Right lobe of liver (tissue), 6 donors: ENCODE results near the gene AMPD3. TPM values are rescaled to one million over a fixed set of nuclear protein-coding genes. Genes with fewer than 3 reads are reported as not detected.

Experiments
- ATAC-seq, 4 donors: fragments of 200-7000 bp; cut with Tn5 transposase; one replicate each; pipeline ENCODE4 v1.9.1; 2020; ENCODE audit warnings: mild to moderate bottlenecking in 4 of 4, moderate library complexity in 4 of 4
- DNase-seq, 3 donors: peaks; one replicate each; pipeline ENCODE4 v3.0.0-alpha.2; 2020
- H3K27ac ChIP-seq, 3 donors: fragments of 200-600 bp; one replicate each; pipeline ENCODE4 v1.8.0; 2022
- H3K27me3 ChIP-seq, 2 donors: fragments of 200-600 bp; one replicate each; pipeline ENCODE4 v1.8.0; 2022
- H3K36me3 ChIP-seq, 4 donors: fragments of 200-600 bp; sonication (generic) in 1 of 4; one replicate each; pipeline versions ENCODE4 v1.5.1 to v1.8.0; 2017 to 2022; ENCODE audit warnings: control low read depth in 1 of 4
- H3K4me1 ChIP-seq, 4 donors: fragments of 200-600 bp; sonication (generic) in 1 of 4; one replicate each; pipeline versions ENCODE4 v1.5.1 to v1.8.0; 2017 to 2022; ENCODE audit warnings: control low read depth in 1 of 4
- H3K4me3 ChIP-seq, 3 donors: fragments of 200-600 bp; one replicate each; pipeline ENCODE4 v1.8.0; 2022
- H3K9me3 ChIP-seq, 4 donors: fragments of 200-600 bp; sonication (generic) in 1 of 4; one replicate each; pipeline versions ENCODE4 v1.5.1 to v1.8.0; 2017 to 2022; ENCODE audit warnings: control low read depth in 1 of 4
- POLR2A ChIP-seq: fragments of 450-650 bp; IDR thresholded peaks from one replicate; pipeline ENCODE4 v1.6.1; 2017; ENCODE audit warnings: antibody characterized with exemption, mild to moderate bottlenecking
- WGBS: methylation state at CpG from one replicate; pipeline ENCODE4 v1.1.6; 2018; ENCODE audit warnings: low coverage, low lambda C conversion rate; ENCODE audit not compliant: insufficient coverage; ENCODE audit errors: missing lambda C conversion rate; 5-methylcytosine and 5-hydroxymethylcytosine counted together
- intact Hi-C, 2 donors: fragments of 100-400 bp; cut with DNase I; formaldehyde crosslinking; loops; one replicate each; pipeline versions ENCODE4 v1.11.2 to v1.14.1; 2022
- total RNA-seq, 6 experiments: library from RNA; depleted of rRNA in 2 of 6; stranded (reverse); fragments of >200 nt in 2 of 6; fragmentation: NEBNext Ultra II Directional in 3 of 6; extraction: Animal tissue kit (Norgen Biotek cat#: 25700) in 3 of 6; gene quantifications; one replicate each; pipeline versions ENCODE4 v1.1.0 to v1.2.4, GENCODE V29; 2016 to 2023
- TF ChIP-seq, protein P1 (sequence below), 4 donors: fragments of 200-600 bp in 3 of 4; fragments of 450-650 bp in 1 of 4; IDR thresholded peaks; one replicate each; pipeline versions ENCODE4 v1.5.1 to v1.8.0; 2016 to 2022; ENCODE audit warnings: antibody characterized with exemption in 4 of 4, mild to moderate bottlenecking in 2 of 4
- donor health status: DM: no; HTN: yes; CAD: no.
- donor health status: DM: no; HTN: no; CAD: no.
- donor health status: DM: no; HTN: no; CAD: no.
- donor health status: DM: no; HTN: yes; CAD: no.
- donor health status: DM: no; HTN: yes; CAD: no.

The AMPD3 gene
- total RNA-seq, 6 experiments from 2014 or later: 0.98 to 5.0 (median 1.8) TPM

DNA sequence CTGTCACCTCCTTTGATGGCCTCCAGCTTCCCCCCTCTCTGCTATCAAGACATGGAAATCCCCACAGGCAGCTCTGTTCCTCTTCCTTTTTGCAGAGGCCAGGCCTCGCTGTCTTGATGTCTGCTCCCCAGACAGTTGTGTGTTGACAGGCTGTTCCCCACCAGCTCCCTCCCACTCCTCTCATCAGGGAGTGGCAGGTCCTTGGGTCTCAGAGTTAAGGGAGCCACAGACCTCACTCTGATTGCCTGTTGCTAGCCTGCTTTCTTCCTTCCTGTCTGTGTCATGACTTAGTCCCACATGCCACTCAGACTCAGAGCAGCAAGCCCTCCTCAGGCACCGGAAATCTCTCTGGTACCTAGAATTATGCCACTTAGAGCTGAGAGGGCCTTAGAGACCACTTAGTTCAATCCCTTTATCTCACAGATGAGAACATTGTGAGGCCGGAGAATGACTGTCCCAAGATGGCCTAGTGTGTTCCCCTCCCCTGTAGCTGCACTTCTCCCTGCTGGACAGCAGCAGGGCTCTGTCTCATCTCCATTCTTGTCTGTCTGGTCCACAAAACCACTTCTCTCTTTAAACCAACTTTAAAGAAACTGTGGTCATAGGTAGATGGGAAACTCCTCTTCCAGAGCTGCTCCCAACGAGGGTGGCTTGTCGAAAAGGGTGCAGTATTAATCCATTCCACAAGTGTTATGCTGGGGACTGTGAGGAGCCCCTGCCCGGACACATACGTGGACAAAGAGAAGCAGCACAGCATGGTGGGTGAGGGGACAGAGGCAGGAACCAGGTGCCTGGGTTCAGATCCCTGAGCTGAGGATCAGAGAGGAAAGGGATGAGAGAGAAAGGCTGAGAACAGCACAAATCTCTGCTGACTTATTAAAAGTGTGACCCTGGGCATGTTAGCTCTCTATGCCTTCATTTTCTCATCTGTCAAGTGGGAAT is 4.2 kb downstream of the AMPD3 start:
- no peak for DNase-seq
- TF ChIP-seq, protein P1, sequence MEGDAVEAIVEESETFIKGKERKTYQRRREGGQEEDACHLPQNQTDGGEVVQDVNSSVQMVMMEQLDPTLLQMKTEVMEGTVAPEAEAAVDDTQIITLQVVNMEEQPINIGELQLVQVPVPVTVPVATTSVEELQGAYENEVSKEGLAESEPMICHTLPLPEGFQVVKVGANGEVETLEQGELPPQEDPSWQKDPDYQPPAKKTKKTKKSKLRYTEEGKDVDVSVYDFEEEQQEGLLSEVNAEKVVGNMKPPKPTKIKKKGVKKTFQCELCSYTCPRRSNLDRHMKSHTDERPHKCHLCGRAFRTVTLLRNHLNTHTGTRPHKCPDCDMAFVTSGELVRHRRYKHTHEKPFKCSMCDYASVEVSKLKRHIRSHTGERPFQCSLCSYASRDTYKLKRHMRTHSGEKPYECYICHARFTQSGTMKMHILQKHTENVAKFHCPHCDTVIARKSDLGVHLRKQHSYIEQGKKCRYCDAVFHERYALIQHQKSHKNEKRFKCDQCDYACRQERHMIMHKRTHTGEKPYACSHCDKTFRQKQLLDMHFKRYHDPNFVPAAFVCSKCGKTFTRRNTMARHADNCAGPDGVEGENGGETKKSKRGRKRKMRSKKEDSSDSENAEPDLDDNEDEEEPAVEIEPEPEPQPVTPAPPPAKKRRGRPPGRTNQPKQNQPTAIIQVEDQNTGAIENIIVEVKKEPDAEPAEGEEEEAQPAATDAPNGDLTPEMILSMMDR (IDR thresholded peaks at IDR 0.05): no peak
- no peak for TF ChIP-seq POLR2A
- WGBS: 54% methylated on average over 6 of the region's 7 CpGs
- no peak overlapping the region for H3K27ac ChIP-seq
- intact Hi-C loops: no loop called here
- ATAC-seq: peak; percentile 17 to 60 (median 39)
- H3K4me3 ChIP-seq: no peak overlapping the region
- H3K36me3 ChIP-seq: no peaks in the 10 kb centered on the region
- H3K27me3 ChIP-seq: no peaks in the 10 kb centered on the region
- H3K9me3 ChIP-seq: no peaks in the 10 kb centered on the region
- H3K4me1 ChIP-seq: no peaks in the 10 kb centered on the region

DNA sequence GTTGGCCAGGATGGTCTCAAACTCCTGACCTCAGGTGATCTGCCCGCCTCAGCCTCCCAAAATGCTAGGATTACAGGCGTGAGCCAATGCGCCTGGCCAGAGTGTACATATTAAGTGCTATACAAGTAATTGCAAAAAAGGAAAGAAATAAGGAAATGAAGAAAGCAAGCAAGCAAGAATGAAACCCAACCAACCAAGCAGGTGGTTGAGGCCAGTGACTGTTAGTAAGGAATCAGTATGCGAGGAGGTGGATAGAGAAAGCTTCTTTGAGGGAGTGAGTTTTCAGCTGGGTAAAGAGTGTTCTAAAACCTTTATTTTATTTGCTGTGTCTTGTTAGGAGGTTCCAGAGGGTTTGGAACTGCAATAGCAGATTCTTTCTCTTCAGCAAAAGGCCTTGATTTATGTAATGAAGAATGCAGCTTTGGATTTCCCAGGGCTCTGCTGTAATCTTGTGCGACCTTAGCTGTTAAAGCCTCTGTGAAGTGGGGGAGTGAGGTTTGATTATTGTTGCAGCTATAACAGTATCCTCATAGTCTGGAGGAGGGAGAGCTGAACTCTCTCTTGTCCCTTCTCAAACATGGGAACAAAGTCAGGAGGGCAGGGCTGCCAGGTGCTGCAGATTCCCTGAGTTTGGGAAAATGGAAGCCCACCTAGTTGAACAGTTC is 5.7 kb downstream of the AMPD3 start:
- H3K36me3 ChIP-seq: no peaks in the 10 kb centered on the region
- intact Hi-C loops: no loop called here
- H3K9me3 ChIP-seq: no peaks in the 10 kb centered on the region
- ATAC-seq (no peak), DNase-seq (no peak)
- no peaks in the 10 kb centered on the region for H3K27me3 ChIP-seq
- no peak for TF ChIP-seq POLR2A
- TF ChIP-seq, protein P1 (IDR thresholded peaks at IDR 0.05): no peak
- no peak overlapping the region for H3K27ac ChIP-seq
- WGBS: 78% methylated on average over 4 of the region's 5 CpGs
- H3K4me1 ChIP-seq: no peaks in the 10 kb centered on the region
- no peak overlapping the region for H3K4me3 ChIP-seq

DNA sequence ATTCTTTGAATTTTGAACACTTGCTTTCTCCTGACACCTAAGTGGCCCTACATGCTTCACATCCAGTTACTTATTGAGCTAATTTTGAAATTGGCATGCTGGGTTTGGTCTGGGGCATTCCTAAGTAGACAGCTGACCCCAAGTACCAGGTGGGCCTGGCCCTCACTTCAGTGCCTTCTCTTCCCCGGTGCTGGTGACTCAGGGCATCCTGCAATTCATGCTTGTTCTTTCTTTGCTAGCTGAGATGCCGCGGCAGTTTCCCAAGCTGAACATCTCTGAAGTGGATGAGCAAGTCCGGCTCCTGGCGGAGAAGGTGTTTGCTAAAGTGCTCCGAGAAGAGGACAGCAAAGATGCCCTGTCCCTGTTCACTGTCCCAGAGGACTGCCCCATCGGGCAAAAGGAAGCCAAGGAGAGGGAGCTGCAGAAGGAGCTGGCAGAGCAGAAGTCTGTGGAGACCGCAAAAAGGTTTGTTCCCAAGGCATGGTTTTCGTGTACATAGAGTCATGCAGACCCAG is 6.3 kb downstream of the AMPD3 start:
- 92% methylated on average over 5 of the region's 9 CpGs for WGBS
- no peaks in the 10 kb centered on the region for H3K27me3 ChIP-seq
- no peaks in the 10 kb centered on the region for H3K4me1 ChIP-seq
- H3K36me3 ChIP-seq: no peaks in the 10 kb centered on the region
- TF ChIP-seq, protein P1 (IDR thresholded peaks at IDR 0.05): no peak
- no peak for TF ChIP-seq POLR2A
- H3K9me3 ChIP-seq: no peaks in the 10 kb centered on the region
- DNase-seq: no peak
- no peak overlapping the region for H3K4me3 ChIP-seq
- ATAC-seq: no peak
- H3K27ac ChIP-seq: no peak overlapping the region
- intact Hi-C loops: no loop called here

DNA sequence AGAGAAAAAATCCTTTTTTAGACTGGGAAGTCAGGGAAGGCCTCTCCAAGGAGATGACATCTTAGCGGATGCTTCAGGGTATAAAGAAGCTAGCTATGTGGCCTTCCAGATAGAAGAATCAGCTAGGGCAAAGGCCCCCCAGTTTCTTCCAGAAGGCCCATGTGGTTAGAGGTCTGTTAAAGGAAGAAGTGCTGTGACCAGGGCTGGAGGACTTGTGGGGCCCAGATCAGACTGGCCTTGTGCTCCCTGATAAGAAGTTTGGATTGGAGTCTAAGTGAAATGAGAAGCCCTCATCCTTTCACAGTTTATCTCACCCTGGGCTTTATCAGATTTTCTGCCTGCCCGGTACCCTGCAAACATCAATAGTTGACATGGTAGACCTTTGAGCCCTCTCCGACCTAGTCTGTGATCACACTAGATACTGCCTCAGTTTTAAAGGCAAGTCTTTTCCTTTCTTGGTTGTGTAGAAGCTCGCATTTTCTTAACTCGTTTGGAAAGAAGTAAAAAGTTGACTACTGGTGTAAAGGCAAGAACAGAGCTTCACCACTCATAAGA is 7.8 kb downstream of the AMPD3 start:
- 71% methylated on average over 4 of the region's 5 CpGs for WGBS
- Histone ChIP-seq H3K27ac (no peak overlapping the region), H3K4me1 (no peaks in the 10 kb centered on the region), H3K4me3 (no peak overlapping the region), H3K36me3 (no peaks in the 10 kb centered on the region), H3K27me3 (no peaks in the 10 kb centered on the region), H3K9me3 (no peaks in the 10 kb centered on the region)
- ATAC-seq: no peak
- DNase-seq: no peak
- intact Hi-C loops: no loop called here
- TF ChIP-seq, protein P1 (IDR thresholded peaks at IDR 0.05): no peak
- TF ChIP-seq POLR2A: no peak
